Measurements from ENCODE around the gene PDZD7.

PDZD7 gene

DNA sequence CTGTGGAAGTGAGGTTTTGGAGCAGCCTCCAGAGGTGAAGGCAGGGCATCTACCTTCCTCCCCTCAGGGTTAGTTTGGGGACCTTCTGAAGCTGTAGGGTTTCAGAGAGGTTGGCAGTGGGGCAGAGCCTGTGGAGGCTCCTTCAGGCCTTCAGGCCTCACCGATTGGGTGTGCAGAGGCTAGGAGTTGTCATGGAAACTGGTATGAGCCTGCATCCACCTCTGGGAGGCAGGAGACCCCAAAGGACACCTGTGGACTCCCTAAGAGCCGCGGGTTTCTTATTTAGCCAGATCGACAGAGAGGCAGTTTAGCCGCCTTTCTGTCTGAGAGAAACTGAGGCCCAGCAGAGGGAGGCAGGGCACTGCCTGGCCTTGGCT lies 29.3 kb downstream of the PDZD7 start:
- TF ChIP-seq, protein P1, sequence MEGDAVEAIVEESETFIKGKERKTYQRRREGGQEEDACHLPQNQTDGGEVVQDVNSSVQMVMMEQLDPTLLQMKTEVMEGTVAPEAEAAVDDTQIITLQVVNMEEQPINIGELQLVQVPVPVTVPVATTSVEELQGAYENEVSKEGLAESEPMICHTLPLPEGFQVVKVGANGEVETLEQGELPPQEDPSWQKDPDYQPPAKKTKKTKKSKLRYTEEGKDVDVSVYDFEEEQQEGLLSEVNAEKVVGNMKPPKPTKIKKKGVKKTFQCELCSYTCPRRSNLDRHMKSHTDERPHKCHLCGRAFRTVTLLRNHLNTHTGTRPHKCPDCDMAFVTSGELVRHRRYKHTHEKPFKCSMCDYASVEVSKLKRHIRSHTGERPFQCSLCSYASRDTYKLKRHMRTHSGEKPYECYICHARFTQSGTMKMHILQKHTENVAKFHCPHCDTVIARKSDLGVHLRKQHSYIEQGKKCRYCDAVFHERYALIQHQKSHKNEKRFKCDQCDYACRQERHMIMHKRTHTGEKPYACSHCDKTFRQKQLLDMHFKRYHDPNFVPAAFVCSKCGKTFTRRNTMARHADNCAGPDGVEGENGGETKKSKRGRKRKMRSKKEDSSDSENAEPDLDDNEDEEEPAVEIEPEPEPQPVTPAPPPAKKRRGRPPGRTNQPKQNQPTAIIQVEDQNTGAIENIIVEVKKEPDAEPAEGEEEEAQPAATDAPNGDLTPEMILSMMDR (IDR thresholded peaks at IDR 0.05), result no peak

DNA sequence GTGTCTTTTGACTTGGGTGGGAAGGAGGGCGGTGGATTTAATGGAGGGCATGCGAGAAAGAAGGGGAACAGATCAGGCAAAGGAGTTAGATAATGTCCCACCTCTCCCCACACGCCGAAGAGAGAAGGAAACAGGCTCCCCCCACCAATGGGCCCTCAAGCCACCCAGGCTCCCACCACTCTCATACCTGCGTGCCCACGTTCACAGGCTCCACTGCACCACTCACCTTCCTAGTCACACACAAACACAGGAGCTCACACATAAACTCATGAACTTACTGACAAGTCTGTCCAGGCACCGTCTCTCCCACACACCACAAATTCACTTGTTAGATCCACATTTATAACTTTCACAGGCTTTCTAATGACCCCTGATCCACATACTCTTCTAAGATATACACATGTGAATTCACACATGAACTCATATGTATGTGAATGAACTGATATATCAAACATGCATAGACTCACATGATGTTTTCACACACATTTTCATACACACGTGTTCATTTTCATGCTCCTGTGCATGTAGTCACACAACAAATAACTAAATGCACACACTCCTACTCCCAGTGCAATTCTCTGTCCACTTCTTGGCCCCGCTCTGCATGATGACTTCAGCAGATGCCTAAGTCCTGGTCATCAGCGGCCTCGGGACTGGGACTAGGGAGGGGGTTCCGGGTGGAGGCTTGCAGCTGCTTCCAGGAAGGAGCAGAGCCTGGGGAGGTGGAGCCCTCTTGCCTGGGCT lies 29.8 kb downstream of the PDZD7 start:
- TF ChIP-seq, protein P1 (IDR thresholded peaks at IDR 0.05), result no peak

DNA sequence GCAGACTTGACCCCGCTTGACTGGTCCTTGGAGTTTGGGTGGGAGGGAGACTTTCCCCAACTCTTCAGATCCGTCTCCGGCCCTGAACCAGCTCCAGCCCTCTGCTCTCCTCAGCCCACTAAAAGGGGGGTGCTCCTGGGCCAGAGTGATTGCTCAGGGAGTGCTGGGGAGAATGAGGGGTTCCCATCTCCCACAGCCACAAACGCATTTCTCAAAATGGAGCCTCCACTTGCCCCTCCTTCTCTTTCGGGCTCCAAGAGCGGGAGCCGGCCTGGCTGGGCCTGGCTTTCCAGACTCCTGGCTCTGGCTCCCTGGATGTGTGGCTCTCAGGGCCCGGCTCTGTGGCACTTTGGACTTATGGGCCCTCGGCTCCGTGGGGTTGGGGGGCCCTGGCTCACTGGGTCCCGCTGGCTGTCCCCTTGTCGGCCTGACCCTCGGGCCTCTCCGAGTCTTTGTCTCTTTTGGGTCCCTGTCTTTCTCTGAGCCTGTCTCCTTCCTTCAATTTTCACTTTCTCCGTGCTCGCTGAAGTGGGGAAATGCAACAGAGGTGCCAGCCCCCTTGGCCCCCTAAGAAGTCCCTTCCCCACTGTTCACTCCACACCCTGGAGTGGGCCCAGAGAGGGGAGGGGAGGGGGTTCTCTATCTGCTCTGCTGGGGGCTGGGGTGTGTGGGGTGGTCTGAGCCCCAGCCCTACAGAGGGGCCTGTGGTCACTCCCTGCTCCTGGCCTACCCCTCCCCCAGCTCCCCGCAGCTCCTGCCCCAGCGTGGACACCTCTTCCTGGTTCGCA lies 30.6 kb downstream of the PDZD7 start:
- TF ChIP-seq, protein P1 (IDR thresholded peaks at IDR 0.05), result no peak

DNA sequence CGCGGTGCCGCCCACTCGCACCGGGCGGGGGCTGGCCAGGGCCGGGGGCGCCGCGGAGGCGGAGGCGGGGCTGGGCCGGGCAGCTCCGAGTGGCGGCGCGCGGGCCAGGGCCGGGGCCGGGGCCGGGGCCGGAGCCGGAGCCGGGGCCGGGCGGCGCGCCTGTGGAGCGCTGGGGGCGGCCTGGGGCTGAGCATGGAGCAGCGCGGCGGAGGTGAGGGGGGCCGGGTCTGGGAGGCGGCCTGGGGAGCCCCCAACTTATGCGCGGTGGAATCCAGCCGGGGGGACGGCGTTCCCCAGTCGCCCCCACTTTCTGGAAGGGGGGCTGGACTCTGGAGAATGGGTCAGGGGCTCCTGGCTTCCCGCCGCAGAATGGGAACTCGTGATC lies 31.2 kb downstream of the PDZD7 start, which contains the start of gene LZTS2:
Gene LZTS2, plus strand, starts transcription at position 67 of the 385 bp plus-strand sequence. CDS start 2,731 bp downstream, outside the sequence.
- TF ChIP-seq, protein P1 (IDR thresholded peaks at IDR 0.05), result no peak

DNA sequence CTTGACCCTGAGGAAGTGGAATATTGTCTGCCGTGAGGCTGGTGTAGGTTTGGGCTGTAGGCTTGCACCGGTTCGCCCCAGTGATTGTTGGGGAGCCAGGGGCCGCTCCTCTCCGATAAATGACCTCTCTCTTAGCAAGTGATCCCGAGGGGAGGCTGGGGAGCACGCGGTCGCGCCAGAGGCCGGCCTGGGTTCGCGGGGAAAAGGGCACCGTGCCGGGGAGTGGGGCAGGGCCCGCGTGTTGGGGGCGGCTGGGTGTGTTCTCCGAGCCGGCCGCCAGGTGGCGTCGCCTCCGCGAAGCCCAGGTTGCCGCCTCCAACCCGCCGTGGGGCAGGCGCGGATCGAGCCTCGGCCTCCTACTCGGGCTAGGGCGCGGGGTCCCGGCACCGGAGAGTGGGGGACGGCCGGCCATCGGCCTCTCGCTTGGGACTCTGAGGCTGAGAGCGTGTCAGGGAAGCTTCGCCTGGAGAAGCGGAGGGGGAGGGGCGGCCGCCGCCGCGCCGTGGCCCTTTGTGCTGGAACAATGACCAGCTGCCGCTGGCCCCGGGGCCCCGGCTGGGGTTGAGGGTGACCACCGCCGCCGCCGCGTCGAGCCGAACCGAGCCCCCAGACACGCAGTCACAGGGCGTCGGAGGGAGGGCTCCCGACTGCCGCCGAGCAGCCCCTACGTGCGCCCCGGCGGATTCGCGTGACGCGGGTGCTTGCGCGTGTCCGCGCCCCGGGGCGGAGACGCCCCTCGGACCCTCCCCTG lies 31.8 kb downstream of the PDZD7 start:
- TF ChIP-seq, protein P1 (IDR thresholded peaks at IDR 0.05), result peak; percentile 72

DNA sequence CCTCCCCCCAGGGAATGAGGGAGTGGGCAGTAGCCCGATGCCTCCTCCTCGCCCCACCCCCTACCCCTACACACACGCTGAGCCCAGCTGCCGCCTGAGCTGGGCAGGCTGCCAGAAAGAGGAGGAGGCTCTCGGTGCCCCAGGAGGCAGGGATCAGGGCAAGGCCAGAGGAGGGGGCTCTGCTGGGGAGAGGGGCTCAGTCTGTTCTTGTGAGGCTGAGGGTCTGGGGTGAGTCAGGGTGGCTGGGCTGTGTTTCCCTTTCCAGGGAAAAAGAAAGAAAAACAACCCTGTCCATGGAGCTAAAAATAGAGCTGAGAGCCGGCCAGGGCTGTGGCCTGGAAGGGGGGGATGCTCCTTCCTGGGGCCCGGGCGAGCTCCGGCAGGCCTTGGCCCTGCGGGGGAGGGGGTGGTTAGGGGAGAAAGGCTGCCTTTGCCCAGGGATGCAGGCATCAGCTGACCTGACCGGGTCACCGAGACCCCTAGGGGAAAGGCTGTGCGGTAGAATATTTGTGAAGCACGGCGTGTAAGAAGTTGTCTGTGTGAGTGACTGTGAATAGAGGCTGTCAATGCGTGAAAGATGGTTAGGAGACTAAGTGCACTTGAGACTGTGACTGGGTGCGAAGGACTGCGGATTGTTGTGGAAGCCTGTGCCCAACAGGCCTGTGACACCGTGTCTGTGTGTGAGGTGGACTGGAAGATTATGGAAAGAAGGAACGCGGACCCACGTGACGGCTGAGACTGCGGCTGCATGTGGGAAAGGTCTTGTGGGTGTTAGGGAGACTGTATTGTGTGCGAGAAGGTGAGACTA lies 32.5 kb downstream of the PDZD7 start:
- TF ChIP-seq, protein P1 (IDR thresholded peaks at IDR 0.05), result no peak
